Right atrium auricular region (tissue), 2 donors: ENCODE measurements around the gene CEPT1. TPM values are rescaled to one million over a fixed set of nuclear protein-coding genes. Genes with fewer than 3 reads are reported as not detected.

Experiments used
- DNase-seq: peaks from one replicate; pipeline ENCODE4 v3.0.0-alpha.2; 2019; ENCODE audit warnings: low spot score
- H3K27ac ChIP-seq, 2 donors: fragments of 200-600 bp; sonication (generic); 1 replicate in 1 of 2; 2 replicates in 1 of 2; pipeline ENCODE4 v1.5.1; 2016 to 2019
- H3K27me3 ChIP-seq, 2 donors: fragments of 200-600 bp; sonication (generic); one replicate each; pipeline versions ENCODE4 v1.5.1 to v1.6.0; 2017 to 2019
- H3K36me3 ChIP-seq: fragments of 200-600 bp; sonication (generic); one replicate; pipeline ENCODE4 v1.5.1; 2016
- H3K4me1 ChIP-seq, 2 donors: fragments of 200-600 bp; sonication (generic); one replicate each; pipeline versions ENCODE4 v1.5.1 to v1.6.0; 2017 to 2019
- H3K4me3 ChIP-seq, 2 donors: fragments of 200-600 bp; sonication (generic); 1 replicate in 1 of 2; 2 replicates in 1 of 2; pipeline ENCODE4 v1.5.1; 2017 to 2019; ENCODE audit warnings: mild to moderate bottlenecking in 1 of 2, moderate library complexity in 1 of 2
- H3K9me3 ChIP-seq, 2 donors: fragments of 200-600 bp; sonication (generic); one replicate each; pipeline ENCODE4 v1.5.1; 2019
- CTCF ChIP-seq, 2 donors: fragments of 200-600 bp; sonication (generic); IDR thresholded peaks; one replicate each; pipeline ENCODE4 v1.5.1; 2019; ENCODE audit warnings: antibody characterized with exemption in 2 of 2
- total RNA-seq, 2 donors: library from RNA; depleted of rRNA; stranded (reverse); fragments of >200 nt; gene quantifications; one replicate each; pipeline ENCODE4 v1.1.0, GENCODE V29; 2016

CEPT1 gene
- total RNA-seq, 2 donors from 2014 or later = 11.6 to 14.0 TPM

- Histone ChIP-seq H3K4me3 (no peak overlapping the region), H3K9me3 (no peaks in the 10 kb centered on the region), H3K27ac (no peak overlapping the region), H3K4me1 (no peaks in the 10 kb centered on the region), H3K27me3 (no peaks in the 10 kb centered on the region), H3K36me3 (peaks cover 33% of the 10 kb centered on the region)
- no peak for TF ChIP-seq CTCF (IDR thresholded peaks at IDR 0.05)
- DNase-seq = no peak
Measured at GRCh38 chr1:111176678-111177077, 36.7 kb downstream of the CEPT1 start.

GRCh38 chr1:111179968-111180533 is 40.0 kb downstream of the CEPT1 start:
- Histone ChIP-seq H3K4me3 (no peak overlapping the region), H3K4me1 (no peaks in the 10 kb centered on the region), H3K9me3 (no peaks in the 10 kb centered on the region), H3K27me3 (no peaks in the 10 kb centered on the region), H3K36me3 (peaks cover 46% of the 10 kb centered on the region), H3K27ac (no peak overlapping the region)
- DNase-seq = no peak
- no peak for TF ChIP-seq CTCF (IDR thresholded peaks at IDR 0.05)

GRCh38 chr1:111182052-111182451 is 42.0 kb downstream of the CEPT1 start:
- Histone ChIP-seq H3K4me1 (no peaks in the 10 kb centered on the region), H3K27ac (no peak overlapping the region), H3K4me3 (no peak overlapping the region), H3K36me3 (peaks cover 43% of the 10 kb centered on the region), H3K27me3 (no peaks in the 10 kb centered on the region), H3K9me3 (no peaks in the 10 kb centered on the region)
- no peak for DNase-seq
- no peak for TF ChIP-seq CTCF (IDR thresholded peaks at IDR 0.05)

GRCh38 chr1:111183308-111184069 is 43.5 kb downstream of the CEPT1 start:
- Histone ChIP-seq H3K4me3 (no peak overlapping the region), H3K27me3 (no peaks in the 10 kb centered on the region), H3K27ac (no peak overlapping the region), H3K36me3 (peaks cover 55% of the 10 kb centered on the region), H3K4me1 (no peaks in the 10 kb centered on the region), H3K9me3 (no peaks in the 10 kb centered on the region)
- DNase-seq = no peak
- no peak for TF ChIP-seq CTCF (IDR thresholded peaks at IDR 0.05)

- peaks cover 50% of the 10 kb centered on the region for H3K36me3 ChIP-seq
- no peaks in the 10 kb centered on the region for H3K9me3 ChIP-seq
- no peak overlapping the region for H3K27ac ChIP-seq
- H3K27me3 ChIP-seq = no peaks in the 10 kb centered on the region
- H3K4me3 ChIP-seq = no peak overlapping the region
- DNase-seq = no peak
- no peak for TF ChIP-seq CTCF (IDR thresholded peaks at IDR 0.05)
- no peaks in the 10 kb centered on the region for H3K4me1 ChIP-seq
Measured at GRCh38 chr1:111184663-111185062, 44.6 kb downstream of the CEPT1 start.
